ENCODE measurements around the gene PPBP.

The PPBP gene

GRCh38 chr4:73943555-73943954 is 44.4 kb downstream of the PPBP start:
- H3K27me3 ChIP-seq (ENCODE audit: low read length), result no peaks in the 10 kb centered on the region
- no peaks in the 10 kb centered on the region for H3F3A ChIP-seq (ENCODE audit: insufficient read depth)

DNA sequence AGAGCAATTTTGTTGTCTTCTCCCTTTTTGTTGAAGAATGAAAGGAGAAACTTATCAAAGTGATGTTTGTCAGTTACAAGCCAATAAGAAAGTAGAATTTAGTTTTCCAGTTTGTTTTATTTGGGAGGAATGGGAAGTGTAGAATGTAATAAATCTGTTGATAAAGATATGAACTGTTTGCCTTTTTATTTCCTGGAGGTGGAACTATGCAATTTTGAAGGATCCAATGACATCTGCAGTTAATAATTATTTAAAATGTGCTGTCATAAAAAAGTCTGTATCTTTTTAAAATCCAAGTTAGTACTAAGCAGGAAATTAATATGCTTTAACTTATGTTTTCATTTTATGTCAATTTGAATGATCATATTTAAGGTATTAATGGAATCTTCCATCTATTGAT is 51.0 kb downstream of the PPBP start:
- TF ChIP-seq, protein P1, sequence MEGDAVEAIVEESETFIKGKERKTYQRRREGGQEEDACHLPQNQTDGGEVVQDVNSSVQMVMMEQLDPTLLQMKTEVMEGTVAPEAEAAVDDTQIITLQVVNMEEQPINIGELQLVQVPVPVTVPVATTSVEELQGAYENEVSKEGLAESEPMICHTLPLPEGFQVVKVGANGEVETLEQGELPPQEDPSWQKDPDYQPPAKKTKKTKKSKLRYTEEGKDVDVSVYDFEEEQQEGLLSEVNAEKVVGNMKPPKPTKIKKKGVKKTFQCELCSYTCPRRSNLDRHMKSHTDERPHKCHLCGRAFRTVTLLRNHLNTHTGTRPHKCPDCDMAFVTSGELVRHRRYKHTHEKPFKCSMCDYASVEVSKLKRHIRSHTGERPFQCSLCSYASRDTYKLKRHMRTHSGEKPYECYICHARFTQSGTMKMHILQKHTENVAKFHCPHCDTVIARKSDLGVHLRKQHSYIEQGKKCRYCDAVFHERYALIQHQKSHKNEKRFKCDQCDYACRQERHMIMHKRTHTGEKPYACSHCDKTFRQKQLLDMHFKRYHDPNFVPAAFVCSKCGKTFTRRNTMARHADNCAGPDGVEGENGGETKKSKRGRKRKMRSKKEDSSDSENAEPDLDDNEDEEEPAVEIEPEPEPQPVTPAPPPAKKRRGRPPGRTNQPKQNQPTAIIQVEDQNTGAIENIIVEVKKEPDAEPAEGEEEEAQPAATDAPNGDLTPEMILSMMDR (IDR thresholded peaks at IDR 0.05; ENCODE audit: insufficient read depth, low read length, poor library complexity, severe bottlenecking), result no peak
- no peak for TF ChIP-seq EZH2phosphoT487 (conservative IDR thresholded peaks at IDR 0.05; ENCODE audit: low read length)
- no peak overlapping the region for H3K4me2 ChIP-seq (ENCODE audit: low read depth, low read length, poor library complexity, severe bottlenecking)
- H2AFZ ChIP-seq (ENCODE audit: low read depth, low read length, severe bottlenecking), result no peak overlapping the region
- H3K27me3 ChIP-seq (ENCODE audit: low read length), result no peaks in the 10 kb centered on the region
- H3F3A ChIP-seq (ENCODE audit: insufficient read depth), result no peaks in the 10 kb centered on the region
- H3K9me3 ChIP-seq (ENCODE audit: insufficient read depth, low read length), result no peaks in the 10 kb centered on the region
- H3K79me2 ChIP-seq (ENCODE audit: insufficient read depth, low read length), result no peaks in the 10 kb centered on the region
- H3K36me3 ChIP-seq (ENCODE audit: low read length), result no peaks in the 10 kb centered on the region
- no peak overlapping the region for H3K9ac ChIP-seq (ENCODE audit: low read length)
- H3K9me2 ChIP-seq (replicated peaks; ENCODE audit: insufficient read depth, low read length), result no peaks in the 10 kb centered on the region
- no peaks in the 10 kb centered on the region for H4K20me1 ChIP-seq (ENCODE audit: low read depth, low read length)
- no peak overlapping the region for H3K27ac ChIP-seq (ENCODE audit: low read depth, low read length)
- H3K4me3 ChIP-seq (ENCODE audit: insufficient read depth, low read length, poor library complexity, severe bottlenecking), result no peak overlapping the region

More at GRCh38 chr4:73943555-73943954, 44.4 kb downstream of the PPBP start:
- Histone ChIP-seq H3K4me2 (ENCODE audit: low read depth, low read length, poor library complexity, severe bottlenecking) (no peak overlapping the region), H3K9me2 (replicated peaks; ENCODE audit: insufficient read depth, low read length) (no peaks in the 10 kb centered on the region), H3K4me3 (ENCODE audit: insufficient read depth, low read length, poor library complexity, severe bottlenecking) (no peak overlapping the region), H2AFZ (ENCODE audit: low read depth, low read length, severe bottlenecking) (no peak overlapping the region), H4K20me1 (ENCODE audit: low read depth, low read length) (no peaks in the 10 kb centered on the region), H3K9ac (ENCODE audit: low read length) (no peak overlapping the region), H3K36me3 (ENCODE audit: low read length) (no peaks in the 10 kb centered on the region), H3K79me2 (ENCODE audit: insufficient read depth, low read length) (no peaks in the 10 kb centered on the region), H3K27ac (ENCODE audit: low read depth, low read length) (no peak overlapping the region), H3K9me3 (ENCODE audit: insufficient read depth, low read length) (no peaks in the 10 kb centered on the region)
- TF ChIP-seq, protein P1 (IDR thresholded peaks at IDR 0.05; ENCODE audit: insufficient read depth, low read length, poor library complexity, severe bottlenecking), result no peak
- TF ChIP-seq EZH2phosphoT487 (conservative IDR thresholded peaks at IDR 0.05; ENCODE audit: low read length), result no peak
